ENCODE results near the gene MYO1D. TPM values are rescaled to one million over a fixed set of nuclear protein-coding genes. Genes with fewer than 3 reads are reported as not detected.

The MYO1D gene
- total and polyA plus RNA-seq, 2 of the 13 experiments (the other 11 are each of a cell fraction or from before 2014, with no cell fraction given): 13.2 to 17.3 TPM

DNA sequence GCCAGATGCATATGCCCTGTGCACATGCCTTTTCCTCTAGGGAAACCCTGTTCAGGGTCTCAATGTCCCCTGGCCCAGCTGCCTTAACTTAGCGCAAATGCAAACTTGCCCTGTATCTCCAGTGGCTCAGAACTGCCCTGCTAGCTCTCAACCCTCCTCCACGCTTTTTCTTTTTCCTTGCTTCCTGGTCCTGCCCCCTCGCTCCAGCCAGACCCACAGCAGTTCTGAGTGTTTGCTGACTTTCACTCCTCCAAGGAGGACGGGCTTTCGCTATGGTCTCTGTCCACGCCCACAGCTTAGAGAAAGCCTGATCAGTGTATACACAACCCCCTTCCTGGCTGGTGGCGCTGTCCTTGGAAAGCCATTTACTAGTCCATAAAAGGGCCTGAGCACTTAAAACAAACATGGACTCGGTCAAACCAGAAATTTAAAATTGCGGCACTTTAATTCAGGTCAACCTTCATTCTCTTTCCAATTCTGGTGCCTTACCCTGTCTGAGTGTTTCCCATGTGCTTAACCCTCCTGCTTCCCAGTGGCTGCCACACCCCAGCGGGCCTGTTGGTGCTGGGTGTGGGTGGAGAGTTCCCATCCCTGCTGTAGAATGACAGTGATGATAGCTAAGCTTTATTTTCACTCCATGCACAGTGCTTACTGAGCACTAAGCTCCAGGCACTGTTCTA lies 35.4 kb upstream of the MYO1D start (continued):
- TF ChIP-seq ZNF180 (CRISPR knock-in tag; IDR thresholded peaks at IDR 0.05; ENCODE audit: borderline replicate concordance, low read depth): no peak
- TF ChIP-seq ZFP36 (IDR thresholded peaks at IDR 0.05; ENCODE audit: borderline replicate concordance, low read depth, low read length, partially characterized antibody): no peak
- TF ChIP-seq, protein P1, sequence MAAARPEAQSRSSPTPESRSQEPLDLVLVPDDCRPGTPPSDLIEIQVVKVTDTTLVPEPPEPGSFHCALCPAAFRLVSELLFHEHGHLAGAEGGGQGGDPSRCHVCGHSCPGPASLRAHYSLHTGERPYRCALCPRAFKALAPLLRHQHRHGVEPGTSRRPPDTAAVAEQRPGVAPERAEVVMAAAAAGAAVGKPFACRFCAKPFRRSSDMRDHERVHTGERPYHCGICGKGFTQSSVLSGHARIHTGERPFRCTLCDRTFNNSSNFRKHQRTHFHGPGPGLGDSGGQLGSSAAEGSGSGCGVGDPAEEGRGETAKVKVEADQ (CRISPR knock-in tag; IDR thresholded peaks at IDR 0.05; ENCODE audit: borderline replicate concordance): no peak
- no peak for TF ChIP-seq HNF4G (IDR thresholded peaks at IDR 0.05; ENCODE audit: borderline replicate concordance, low read depth, low read length)
- no peak for TF ChIP-seq HNF4G (CRISPR knock-in tag; IDR thresholded peaks at IDR 0.05; ENCODE audit: borderline replicate concordance, low read depth)
- TF ChIP-seq, protein P2, sequence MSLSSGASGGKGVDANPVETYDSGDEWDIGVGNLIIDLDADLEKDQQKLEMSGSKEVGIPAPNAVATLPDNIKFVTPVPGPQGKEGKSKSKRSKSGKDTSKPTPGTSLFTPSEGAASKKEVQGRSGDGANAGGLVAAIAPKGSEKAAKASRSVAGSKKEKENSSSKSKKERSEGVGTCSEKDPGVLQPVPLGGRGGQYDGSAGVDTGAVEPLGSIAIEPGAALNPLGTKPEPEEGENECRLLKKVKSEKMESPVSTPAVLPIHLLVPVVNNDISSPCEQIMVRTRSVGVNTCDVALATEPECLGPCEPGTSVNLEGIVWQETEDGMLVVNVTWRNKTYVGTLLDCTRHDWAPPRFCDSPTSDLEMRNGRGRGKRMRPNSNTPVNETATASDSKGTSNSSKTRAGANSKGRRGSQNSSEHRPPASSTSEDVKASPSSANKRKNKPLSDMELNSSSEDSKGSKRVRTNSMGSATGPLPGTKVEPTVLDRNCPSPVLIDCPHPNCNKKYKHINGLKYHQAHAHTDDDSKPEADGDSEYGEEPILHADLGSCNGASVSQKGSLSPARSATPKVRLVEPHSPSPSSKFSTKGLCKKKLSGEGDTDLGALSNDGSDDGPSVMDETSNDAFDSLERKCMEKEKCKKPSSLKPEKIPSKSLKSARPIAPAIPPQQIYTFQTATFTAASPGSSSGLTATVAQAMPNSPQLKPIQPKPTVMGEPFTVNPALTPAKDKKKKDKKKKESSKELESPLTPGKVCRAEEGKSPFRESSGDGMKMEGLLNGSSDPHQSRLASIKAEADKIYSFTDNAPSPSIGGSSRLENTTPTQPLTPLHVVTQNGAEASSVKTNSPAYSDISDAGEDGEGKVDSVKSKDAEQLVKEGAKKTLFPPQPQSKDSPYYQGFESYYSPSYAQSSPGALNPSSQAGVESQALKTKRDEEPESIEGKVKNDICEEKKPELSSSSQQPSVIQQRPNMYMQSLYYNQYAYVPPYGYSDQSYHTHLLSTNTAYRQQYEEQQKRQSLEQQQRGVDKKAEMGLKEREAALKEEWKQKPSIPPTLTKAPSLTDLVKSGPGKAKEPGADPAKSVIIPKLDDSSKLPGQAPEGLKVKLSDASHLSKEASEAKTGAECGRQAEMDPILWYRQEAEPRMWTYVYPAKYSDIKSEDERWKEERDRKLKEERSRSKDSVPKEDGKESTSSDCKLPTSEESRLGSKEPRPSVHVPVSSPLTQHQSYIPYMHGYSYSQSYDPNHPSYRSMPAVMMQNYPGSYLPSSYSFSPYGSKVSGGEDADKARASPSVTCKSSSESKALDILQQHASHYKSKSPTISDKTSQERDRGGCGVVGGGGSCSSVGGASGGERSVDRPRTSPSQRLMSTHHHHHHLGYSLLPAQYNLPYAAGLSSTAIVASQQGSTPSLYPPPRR (CRISPR knock-in tag; IDR thresholded peaks at IDR 0.05; ENCODE audit: borderline replicate concordance): no peak
- TF ChIP-seq BCL6 (CRISPR knock-in tag; IDR thresholded peaks at IDR 0.05): peak; percentile 51; the same call in 1 of the 2 replicates
- TF ChIP-seq ZNF317 (CRISPR knock-in tag; IDR thresholded peaks at IDR 0.05): peak; percentile 44; the same call in 1 of the 2 replicates
- peak; percentile 60; the same call in 1 of the 2 replicates for TF ChIP-seq ZNF292 (CRISPR knock-in tag; IDR thresholded peaks at IDR 0.05; ENCODE audit: borderline replicate concordance, low read depth)
- TF ChIP-seq SP5 (CRISPR knock-in tag; IDR thresholded peaks at IDR 0.05; ENCODE audit: borderline replicate concordance, low read depth): peak; percentile 56
- TF ChIP-seq ZBTB7B (CRISPR knock-in tag; IDR thresholded peaks at IDR 0.05): peak; percentile 35; the same call in 1 of the 2 replicates
- TF ChIP-seq RXRB (CRISPR knock-in tag; IDR thresholded peaks at IDR 0.05; ENCODE audit: borderline replicate concordance): peak; percentile 38; the same call in 1 of the 2 replicates
- TF ChIP-seq MED1 (CRISPR knock-in tag; IDR thresholded peaks at IDR 0.05): peak; percentile 52; the same call in 1 of the 2 replicates
- peak; percentile 71 for TF ChIP-seq ELF3 (CRISPR knock-in tag; IDR thresholded peaks at IDR 0.05)
- TF ChIP-seq NR2F1 (CRISPR knock-in tag; IDR thresholded peaks at IDR 0.05): no peak
- no peak for TF ChIP-seq KMT2A (CRISPR knock-in tag; IDR thresholded peaks at IDR 0.05)
- no peak for TF ChIP-seq PCBP2 (optimal IDR thresholded peaks at IDR 0.05; ENCODE audit: low read depth, low read length, poor library complexity, severe bottlenecking)
- 0 out of 2 replicates have a peak, but pooled peaks have one; percentile 32 for TF ChIP-seq ZMYM4 (CRISPR knock-in tag; IDR thresholded peaks at IDR 0.05)
- TF ChIP-seq SIX4 (CRISPR knock-in tag; IDR thresholded peaks at IDR 0.05): no peak
- no peak for TF ChIP-seq TOPORS (CRISPR knock-in tag; IDR thresholded peaks at IDR 0.05)
- no peak for TF ChIP-seq U2AF1 (optimal IDR thresholded peaks at IDR 0.05; ENCODE audit: low read depth, low read length)
- TF ChIP-seq, protein P3, sequence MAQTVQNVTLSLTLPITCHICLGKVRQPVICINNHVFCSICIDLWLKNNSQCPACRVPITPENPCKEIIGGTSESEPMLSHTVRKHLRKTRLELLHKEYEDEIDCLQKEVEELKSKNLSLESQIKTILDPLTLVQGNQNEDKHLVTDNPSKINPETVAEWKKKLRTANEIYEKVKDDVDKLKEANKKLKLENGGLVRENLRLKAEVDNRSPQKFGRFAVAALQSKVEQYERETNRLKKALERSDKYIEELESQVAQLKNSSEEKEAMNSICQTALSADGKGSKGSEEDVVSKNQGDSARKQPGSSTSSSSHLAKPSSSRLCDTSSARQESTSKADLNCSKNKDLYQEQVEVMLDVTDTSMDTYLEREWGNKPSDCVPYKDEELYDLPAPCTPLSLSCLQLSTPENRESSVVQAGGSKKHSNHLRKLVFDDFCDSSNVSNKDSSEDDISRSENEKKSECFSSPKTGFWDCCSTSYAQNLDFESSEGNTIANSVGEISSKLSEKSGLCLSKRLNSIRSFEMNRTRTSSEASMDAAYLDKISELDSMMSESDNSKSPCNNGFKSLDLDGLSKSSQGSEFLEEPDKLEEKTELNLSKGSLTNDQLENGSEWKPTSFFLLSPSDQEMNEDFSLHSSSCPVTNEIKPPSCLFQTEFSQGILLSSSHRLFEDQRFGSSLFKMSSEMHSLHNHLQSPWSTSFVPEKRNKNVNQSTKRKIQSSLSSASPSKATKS (CRISPR knock-in tag; IDR thresholded peaks at IDR 0.05): no peak

All from HepG2 (cell line).